Measurements from ENCODE around the gene TMPRSS11E. TPM values are rescaled to one million over a fixed set of nuclear protein-coding genes. Genes with fewer than 3 reads are reported as not detected.
"Not testable (repeated sequence)": the region's sequence is repeated elsewhere in the genome, so short reads cannot be mapped to it uniquely, and the experiment has no call there.

TMPRSS11E gene
- total RNA-seq, 1 experiment from 2014 or later: 2.3 TPM

GRCh38 chr4:68406479-68406859 lies 40.8 kb upstream of the TMPRSS11E start:
- H3K4me1 ChIP-seq (ENCODE audit: insufficient read depth, low read length): peaks cover 19% of the 10 kb centered on the region; the same call in 1 of the 2 replicates
- no peak for TF ChIP-seq CTCF (conservative IDR thresholded peaks at IDR 0.05)
- peak overlapping the region; percentile 98 to 100 (median 99) for H3K27ac Mint-ChIP-seq
- peak overlapping the region; percentile 99 for H3K9ac ChIP-seq (ENCODE audit: extremely low read depth, insufficient read length, low read length)
- H3K79me2 ChIP-seq (ENCODE audit: insufficient read depth, low read length): no peaks in the 10 kb centered on the region
- no peak for DNase-seq
- H3K9me3 ChIP-seq (ENCODE audit: control insufficient read depth, low read depth, low read length): no peaks in the 10 kb centered on the region
- peaks cover 7% of the 10 kb centered on the region for H3K23me2 ChIP-seq (ENCODE audit: insufficient read length, low read depth, low read length, poor library complexity, severe bottlenecking)
- no peaks in the 10 kb centered on the region for H3K79me1 ChIP-seq (ENCODE audit: insufficient read depth, low read depth, low read length, poor library complexity, severe bottlenecking)
- no peaks in the 10 kb centered on the region for H3K27me3 ChIP-seq (ENCODE audit: insufficient read depth, low read length)
- peaks cover 71 to 80% of the 10 kb centered on the region in 2 experiments for H3K4me1 Mint-ChIP-seq
- no peak overlapping the region for H2BK15ac ChIP-seq (ENCODE audit: low read depth, low read length)
- H3K9me3 Mint-ChIP-seq: no peaks in the 10 kb centered on the region; a peak in 1 of 5 replicates
- no peak overlapping the region for H2BK20ac ChIP-seq (ENCODE audit: low read depth, low read length, poor library complexity, severe bottlenecking)
- H2BK5ac ChIP-seq (ENCODE audit: insufficient read length, low read length): peak overlapping the region; percentile 98
- no peaks in the 10 kb centered on the region for H4K20me1 ChIP-seq (ENCODE audit: control insufficient read depth, insufficient read depth, insufficient read length)
- peak overlapping the region; percentile 87 for H3K18ac ChIP-seq (ENCODE audit: insufficient read length, low read depth, low read length)
- H4K5ac ChIP-seq (ENCODE audit: insufficient read length, low read depth, low read length): peak overlapping the region; percentile 91
- no CpG with 5 or more reads among the region's 3 CpGs for WGBS (ENCODE audit: extremely low coverage, insufficient read length, low lambda C conversion rate)
- no peaks in the 10 kb centered on the region; a peak in 2 of 7 replicates for H3K36me3 Mint-ChIP-seq (ENCODE audit: insufficient read depth in 1 of 3, low read depth in 3 of 3)
- H2BK120ac ChIP-seq (ENCODE audit: low read depth, low read length, poor library complexity, severe bottlenecking): peak overlapping the region; percentile 94
- H4K91ac ChIP-seq (ENCODE audit: insufficient read length, low read depth, low read length): no peak overlapping the region
- H3K23ac ChIP-seq (ENCODE audit: insufficient read length, low read depth, low read length): no peak overlapping the region
- H3K4me3 Mint-ChIP-seq: peak overlapping the region; percentile 70 to 78
- peak overlapping the region; percentile 95 for H3T11ph ChIP-seq (ENCODE audit: low read length)
- H3K56ac ChIP-seq (ENCODE audit: insufficient read length, low read depth, low read length): peak overlapping the region; percentile 95
- no peak overlapping the region for H2AFZ ChIP-seq (ENCODE audit: low read length)
- no peak overlapping the region for H2AK5ac ChIP-seq (ENCODE audit: insufficient read length, low read length)
- peak overlapping the region; percentile 75; the same call in 1 of the 2 replicates for H3K4ac ChIP-seq (ENCODE audit: low read depth, low read length)
- peak overlapping the region; percentile 100 for H3K27ac ChIP-seq (ENCODE audit: insufficient read length, low read depth, low read length)
- no peaks in the 10 kb centered on the region for H3K27me3 Mint-ChIP-seq (ENCODE audit: low read depth)
- H4K8ac ChIP-seq (replicated peaks; ENCODE audit: insufficient read length, low read depth, low read length): no peak overlapping the region
- peak overlapping the region; percentile 95 for H2BK12ac ChIP-seq (ENCODE audit: insufficient read length, low read depth, low read length)
- H3K14ac ChIP-seq (ENCODE audit: insufficient read depth, low read length): peak overlapping the region; percentile 78; the same call in 1 of the 2 replicates
- peak overlapping the region; percentile 79 for H3K4me2 ChIP-seq (ENCODE audit: insufficient read depth, insufficient read length, low read length)

GRCh38 chr4:68407015-68407867 lies 40.0 kb upstream of the TMPRSS11E start:
- H3K9me3 ChIP-seq (ENCODE audit: control insufficient read depth, low read depth, low read length); H3K79me2 ChIP-seq (ENCODE audit: insufficient read depth, low read length); H3K9me3 Mint-ChIP-seq; H4K91ac ChIP-seq (ENCODE audit: insufficient read length, low read depth, low read length); H3K27me3 Mint-ChIP-seq (ENCODE audit: low read depth); H4K20me1 ChIP-seq (ENCODE audit: control insufficient read depth, insufficient read depth, insufficient read length); H2BK15ac ChIP-seq (ENCODE audit: low read depth, low read length); H2BK12ac ChIP-seq (ENCODE audit: insufficient read length, low read depth, low read length); H3K23ac ChIP-seq (ENCODE audit: insufficient read length, low read depth, low read length); H2BK20ac ChIP-seq (ENCODE audit: low read depth, low read length, poor library complexity, severe bottlenecking); H2AFZ ChIP-seq (ENCODE audit: low read length); H3K79me1 ChIP-seq (ENCODE audit: insufficient read depth, low read depth, low read length, poor library complexity, severe bottlenecking); H3K36me3 Mint-ChIP-seq (ENCODE audit: insufficient read depth in 1 of 3, low read depth in 3 of 3); H3K23me2 ChIP-seq (ENCODE audit: insufficient read length, low read depth, low read length, poor library complexity, severe bottlenecking); H4K8ac ChIP-seq (replicated peaks; ENCODE audit: insufficient read length, low read depth, low read length); H2AK5ac ChIP-seq (ENCODE audit: insufficient read length, low read length); H3K27me3 ChIP-seq (ENCODE audit: insufficient read depth, low read length): not testable (repeated sequence)
- peak overlapping the region; percentile 75; the same call in 1 of the 2 replicates for H3K4ac ChIP-seq (ENCODE audit: low read depth, low read length)
- H3K4me2 ChIP-seq (ENCODE audit: insufficient read depth, insufficient read length, low read length): peak overlapping the region; percentile 79
- peak overlapping the region; percentile 98 to 100 (median 99) for H3K27ac Mint-ChIP-seq
- peak overlapping the region; percentile 70 to 78 for H3K4me3 Mint-ChIP-seq
- peak overlapping the region; percentile 95 for H3K56ac ChIP-seq (ENCODE audit: insufficient read length, low read depth, low read length)
- H3K4me1 Mint-ChIP-seq: peaks cover 71 to 82% of the 10 kb centered on the region in 2 experiments
- peak overlapping the region; percentile 91 for H3T11ph ChIP-seq (ENCODE audit: low read length)
- DNase-seq: peak; percentile 82
- peak overlapping the region; percentile 89 for H2BK120ac ChIP-seq (ENCODE audit: low read depth, low read length, poor library complexity, severe bottlenecking)
- H4K5ac ChIP-seq (ENCODE audit: insufficient read length, low read depth, low read length): peak overlapping the region; percentile 91
- peak overlapping the region; percentile 76; the same call in 1 of the 2 replicates for H3K14ac ChIP-seq (ENCODE audit: insufficient read depth, low read length)
- peak overlapping the region; percentile 100 for H3K27ac ChIP-seq (ENCODE audit: insufficient read length, low read depth, low read length)
- H3K18ac ChIP-seq (ENCODE audit: insufficient read length, low read depth, low read length): peak overlapping the region; percentile 87
- no CpG with 5 or more reads among the region's 10 CpGs for WGBS (ENCODE audit: extremely low coverage, insufficient read length, low lambda C conversion rate)
- H3K9ac ChIP-seq (ENCODE audit: extremely low read depth, insufficient read length, low read length): peak overlapping the region; percentile 99
- peaks cover 19% of the 10 kb centered on the region; the same call in 1 of the 2 replicates for H3K4me1 ChIP-seq (ENCODE audit: insufficient read depth, low read length)
- peak overlapping the region; percentile 98 for H2BK5ac ChIP-seq (ENCODE audit: insufficient read length, low read length)

All from H9 (cell line).